Hepatocyte (in vitro differentiated cells): ENCODE results near the gene FBN3. TPM values are rescaled to one million over a fixed set of nuclear protein-coding genes. Genes with fewer than 3 reads are reported as not detected.

Experiments used
- DNase-seq: peaks from one replicate; pipeline ENCODE4 v3.0.0-alpha.2; 2016; ENCODE audit warnings: low spot score
- H2AFZ ChIP-seq: fragments of 200-600 bp; sonication (generic); 2 replicates; pipeline ENCODE4 v1.6.0; 2016; ENCODE audit warnings: antibody characterized with exemption, mild to moderate bottlenecking
- H3K27ac ChIP-seq: fragments of 200-600 bp; sonication (generic); 2 replicates; pipeline ENCODE4 v1.5.1; 2016; ENCODE audit warnings: mild to moderate bottlenecking
- H3K27me3 ChIP-seq: fragments of 200-600 bp; sonication (generic); 2 replicates; pipeline ENCODE4 v1.6.1; 2016
- H3K36me3 ChIP-seq: fragments of 200-600 bp; sonication (generic); replicated peaks from 2 replicates; pipeline ENCODE4 v1.5.1; 2016; ENCODE audit warnings: low read depth; ENCODE audit not compliant: insufficient read depth
- H3K4me1 ChIP-seq: fragments of 200-600 bp; sonication (generic); 2 replicates; pipeline ENCODE4 v1.5.1; 2016; ENCODE audit warnings: mild to moderate bottlenecking, moderate library complexity; ENCODE audit not compliant: insufficient read depth
- H3K4me2 ChIP-seq: fragments of 200-600 bp; sonication (generic); 2 replicates; pipeline ENCODE4 v1.6.0; 2016
- H3K4me3 ChIP-seq: fragments of 200-600 bp; sonication (generic); 2 replicates; pipeline ENCODE4 v1.5.1; 2016; ENCODE audit warnings: mild to moderate bottlenecking
- H3K79me2 ChIP-seq: fragments of 200-600 bp; sonication (generic); 2 replicates; pipeline ENCODE4 v1.6.0; 2017; ENCODE audit warnings: mild to moderate bottlenecking
- H3K9me2 ChIP-seq: fragments of 200-600 bp; sonication (generic); replicated peaks from 2 replicates; pipeline ENCODE4 v1.6.0; 2017; ENCODE audit warnings: mild to moderate bottlenecking; ENCODE audit not compliant: insufficient read depth
- H3K9me3 ChIP-seq: fragments of 200-600 bp; sonication (generic); 2 replicates; pipeline ENCODE4 v1.5.1; 2016; ENCODE audit warnings: low read depth, mild to moderate bottlenecking
- H4K20me1 ChIP-seq: fragments of 200-600 bp; sonication (generic); 2 replicates; pipeline ENCODE4 v1.6.0; 2016; ENCODE audit warnings: mild to moderate bottlenecking; ENCODE audit not compliant: insufficient read depth, poor library complexity, severe bottlenecking
- CTCF ChIP-seq: fragments of 200-600 bp; sonication (generic); IDR thresholded peaks from 2 replicates; pipeline ENCODE4 v1.5.1; 2016; ENCODE audit warnings: antibody characterized with exemption, mild to moderate bottlenecking; ENCODE audit not compliant: poor library complexity
- EZH2 ChIP-seq: fragments of 200-600 bp; sonication (generic); IDR thresholded peaks from 2 replicates; pipeline ENCODE4 v1.6.1; 2016; ENCODE audit warnings: antibody characterized with exemption, mild to moderate bottlenecking, borderline replicate concordance
- EZH2phosphoT487 ChIP-seq: fragments of 200-600 bp; sonication (generic); IDR thresholded peaks from one replicate; pipeline ENCODE4 v1.6.1; 2018; ENCODE audit warnings: antibody characterized with exemption, mild to moderate bottlenecking, low read depth, moderate library complexity; ENCODE audit not compliant: unreplicated experiment, severe bottlenecking
- WGBS: methylation state at CpG from one replicate; pipeline ENCODE4 v1.1.6; 2016; ENCODE audit warnings: low lambda C conversion rate; ENCODE audit errors: missing lambda C conversion rate; 5-methylcytosine and 5-hydroxymethylcytosine counted together
- polyA plus RNA-seq: library from polyadenylated mRNA; unstranded; fragments of >200 nt; fragmentation: Nextera tagmentation; extraction: Ambion mirVana; gene quantifications from 2 replicates; pipeline ENCODE4 v1.2.1, GENCODE V29; 2016
- total RNA-seq: library from RNA; depleted of rRNA; stranded (reverse); fragments of >200 nt; gene quantifications from 2 replicates; pipeline ENCODE4 v1.2.3, GENCODE V29; 2014

The FBN3 gene
- total and polyA plus RNA-seq, 2 experiments from 2014 or later, result 7.5 to 11.5 TPM

- Histone ChIP-seq H2AFZ (no peak overlapping the region), H3K36me3 (no peaks in the 10 kb centered on the region), H3K4me1 (no peaks in the 10 kb centered on the region), H3K9me2 (no peaks in the 10 kb centered on the region), H4K20me1 (no peaks in the 10 kb centered on the region), H3K4me2 (no peak overlapping the region), H3K9me3 (peaks cover 8% of the 10 kb centered on the region), H3K27me3 (no peaks in the 10 kb centered on the region), H3K79me2 (no peaks in the 10 kb centered on the region), H3K27ac (no peak overlapping the region), H3K4me3 (no peak overlapping the region)
- TF ChIP-seq EZH2, result no peak
- no peak for TF ChIP-seq EZH2phosphoT487
- no peak for TF ChIP-seq CTCF
- 92% methylated on average over 19 of the region's 20 CpGs for WGBS
- no peak for DNase-seq
Observed at GRCh38 chr19:8065875-8066261, 83.5 kb downstream of the FBN3 start.

GRCh38 chr19:8064911-8065874 is 84.2 kb downstream of the FBN3 start:
- Histone ChIP-seq H3K27ac (no peak overlapping the region), H3K4me3 (no peak overlapping the region), H3K9me2 (no peaks in the 10 kb centered on the region), H3K79me2 (no peaks in the 10 kb centered on the region), H3K9me3 (peaks cover 6% of the 10 kb centered on the region), H2AFZ (no peak overlapping the region), H3K4me2 (no peak overlapping the region), H3K36me3 (no peaks in the 10 kb centered on the region), H3K27me3 (no peaks in the 10 kb centered on the region), H3K4me1 (no peaks in the 10 kb centered on the region), H4K20me1 (no peaks in the 10 kb centered on the region)
- no peak for TF ChIP-seq CTCF
- TF ChIP-seq EZH2phosphoT487, result no peak
- TF ChIP-seq EZH2, result no peak
- DNase-seq, result no peak
- 94% methylated on average over 24 of the region's 24 CpGs for WGBS

GRCh38 chr19:8057545-8058270 is 91.7 kb downstream of the FBN3 start:
- Histone ChIP-seq H3K36me3 (no peaks in the 10 kb centered on the region), H3K27ac (no peak overlapping the region), H3K4me1 (no peaks in the 10 kb centered on the region), H3K79me2 (no peaks in the 10 kb centered on the region), H3K4me3 (no peak overlapping the region), H3K4me2 (no peak overlapping the region), H2AFZ (no peak overlapping the region), H3K9me3 (no peaks in the 10 kb centered on the region), H3K9me2 (no peaks in the 10 kb centered on the region), H4K20me1 (no peaks in the 10 kb centered on the region), H3K27me3 (no peaks in the 10 kb centered on the region)
- no peak for DNase-seq
- no peak for TF ChIP-seq CTCF
- no peak for TF ChIP-seq EZH2
- no peak for TF ChIP-seq EZH2phosphoT487
- 81% methylated on average over 7 of the region's 7 CpGs for WGBS
